Endothelial cell (in vitro differentiated cells): ENCODE measurements around the gene FMO3. TPM values are rescaled to one million over a fixed set of nuclear protein-coding genes. Genes with fewer than 3 reads are reported as not detected.

Experiments used
- DNase-seq: peaks from one replicate; pipeline ENCODE4 v3.0.0; 2021; ENCODE audit warnings: low spot score
- H3K27ac Mint-ChIP-seq: one replicate; pipeline ENCODE4 v1.8.0; 2021; ENCODE audit warnings: mixed read lengths, inconsistent platforms; ENCODE audit not compliant: unreplicated experiment
- H3K27me3 Mint-ChIP-seq: one replicate; pipeline ENCODE4 v1.8.0; 2021; ENCODE audit warnings: mild to moderate bottlenecking, moderate library complexity, mixed read lengths, inconsistent platforms; ENCODE audit not compliant: unreplicated experiment
- H3K36me3 Mint-ChIP-seq: one replicate; pipeline ENCODE4 v1.8.0; 2021; ENCODE audit warnings: mild to moderate bottlenecking, low read depth, mixed read lengths, inconsistent platforms; ENCODE audit not compliant: unreplicated experiment
- H3K4me1 Mint-ChIP-seq: one replicate; pipeline ENCODE4 v1.8.0; 2021; ENCODE audit warnings: mild to moderate bottlenecking, mixed read lengths, inconsistent platforms; ENCODE audit not compliant: unreplicated experiment
- H3K4me3 Mint-ChIP-seq: one replicate; pipeline ENCODE4 v1.8.0; 2021; ENCODE audit warnings: mild to moderate bottlenecking, mixed read lengths, inconsistent platforms; ENCODE audit not compliant: unreplicated experiment
- H3K9me3 Mint-ChIP-seq: one replicate; pipeline ENCODE4 v1.8.0; 2021; ENCODE audit warnings: mixed read lengths, inconsistent platforms; ENCODE audit not compliant: unreplicated experiment
- total RNA-seq: library from RNA; stranded (reverse); fragmentation: NEBNext Ultra II Directional; extraction: Animal tissue kit (Norgen Biotek cat#: 25700); gene quantifications from one replicate; pipeline ENCODE4 v1.2.1, GENCODE V29; 2021; ENCODE audit not compliant: unreplicated experiment
- TF ChIP-seq, protein P1 (sequence below): fragments of 200-600 bp; sonication (generic); IDR thresholded peaks from one replicate; pipeline ENCODE4 v1.5.0; 2021; ENCODE audit warnings: antibody characterized with exemption; ENCODE audit not compliant: unreplicated experiment

Gene FMO3
- total RNA-seq, 1 donor from 2014 or later: not detected

GRCh38 chr1:171082606-171083005 is 8.1 kb upstream of the FMO3 start:
- H3K9me3 Mint-ChIP-seq: no peaks in the 10 kb centered on the region
- H3K36me3 Mint-ChIP-seq: no peaks in the 10 kb centered on the region
- TF ChIP-seq, protein P1, sequence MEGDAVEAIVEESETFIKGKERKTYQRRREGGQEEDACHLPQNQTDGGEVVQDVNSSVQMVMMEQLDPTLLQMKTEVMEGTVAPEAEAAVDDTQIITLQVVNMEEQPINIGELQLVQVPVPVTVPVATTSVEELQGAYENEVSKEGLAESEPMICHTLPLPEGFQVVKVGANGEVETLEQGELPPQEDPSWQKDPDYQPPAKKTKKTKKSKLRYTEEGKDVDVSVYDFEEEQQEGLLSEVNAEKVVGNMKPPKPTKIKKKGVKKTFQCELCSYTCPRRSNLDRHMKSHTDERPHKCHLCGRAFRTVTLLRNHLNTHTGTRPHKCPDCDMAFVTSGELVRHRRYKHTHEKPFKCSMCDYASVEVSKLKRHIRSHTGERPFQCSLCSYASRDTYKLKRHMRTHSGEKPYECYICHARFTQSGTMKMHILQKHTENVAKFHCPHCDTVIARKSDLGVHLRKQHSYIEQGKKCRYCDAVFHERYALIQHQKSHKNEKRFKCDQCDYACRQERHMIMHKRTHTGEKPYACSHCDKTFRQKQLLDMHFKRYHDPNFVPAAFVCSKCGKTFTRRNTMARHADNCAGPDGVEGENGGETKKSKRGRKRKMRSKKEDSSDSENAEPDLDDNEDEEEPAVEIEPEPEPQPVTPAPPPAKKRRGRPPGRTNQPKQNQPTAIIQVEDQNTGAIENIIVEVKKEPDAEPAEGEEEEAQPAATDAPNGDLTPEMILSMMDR: no peak
- no peaks in the 10 kb centered on the region for H3K4me1 Mint-ChIP-seq
- no peaks in the 10 kb centered on the region for H3K27me3 Mint-ChIP-seq
- no peak overlapping the region for H3K27ac Mint-ChIP-seq
- DNase-seq: no peak
- no peak overlapping the region for H3K4me3 Mint-ChIP-seq

GRCh38 chr1:171083222-171083621 is 7.5 kb upstream of the FMO3 start:
- Mint-ChIP-seq H3K27ac (no peak overlapping the region), H3K36me3 (no peaks in the 10 kb centered on the region), H3K4me1 (no peaks in the 10 kb centered on the region), H3K4me3 (no peak overlapping the region), H3K9me3 (no peaks in the 10 kb centered on the region), H3K27me3 (no peaks in the 10 kb centered on the region)
- TF ChIP-seq, protein P1: no peak
- no peak for DNase-seq

- Mint-ChIP-seq H3K27me3 (no peaks in the 10 kb centered on the region), H3K36me3 (no peaks in the 10 kb centered on the region), H3K4me1 (no peaks in the 10 kb centered on the region), H3K27ac (no peak overlapping the region), H3K4me3 (no peak overlapping the region), H3K9me3 (no peaks in the 10 kb centered on the region)
- no peak for DNase-seq
- TF ChIP-seq, protein P1: no peak
These were observed 6.6 kb upstream of the FMO3 start for GRCh38 chr1:171084091-171084490.

- no peaks in the 10 kb centered on the region for H3K9me3 Mint-ChIP-seq
- TF ChIP-seq, protein P1: no peak
- H3K36me3 Mint-ChIP-seq: no peaks in the 10 kb centered on the region
- no peak for DNase-seq
- no peaks in the 10 kb centered on the region for H3K27me3 Mint-ChIP-seq
- no peaks in the 10 kb centered on the region for H3K4me1 Mint-ChIP-seq
- H3K4me3 Mint-ChIP-seq: no peak overlapping the region
- no peak overlapping the region for H3K27ac Mint-ChIP-seq
These were observed 5.8 kb upstream of the FMO3 start for GRCh38 chr1:171084870-171085269.

DNA sequence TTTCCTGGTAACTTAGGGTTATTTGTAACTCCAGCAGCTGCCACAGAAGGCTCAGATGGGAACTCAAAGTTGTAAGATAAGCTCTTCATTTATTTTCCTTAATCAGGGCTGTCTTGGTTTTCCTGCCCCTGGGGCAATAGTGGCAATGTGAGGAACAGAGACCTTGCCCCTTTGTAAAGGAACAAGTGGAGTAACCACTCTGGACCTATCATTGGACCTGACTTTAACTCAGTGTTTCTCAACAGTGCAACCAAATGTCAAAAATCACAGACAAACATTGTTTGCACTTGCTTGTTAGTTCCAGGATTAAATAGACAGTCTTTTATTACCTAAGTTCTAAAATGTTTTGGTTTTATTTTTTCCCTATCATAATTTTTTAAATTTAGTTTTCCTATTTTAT is 2.8 kb upstream of the FMO3 start:
- TF ChIP-seq, protein P1: no peak
- peaks cover 3% of the 10 kb centered on the region for H3K27me3 Mint-ChIP-seq
- H3K27ac Mint-ChIP-seq: no peak overlapping the region
- no peaks in the 10 kb centered on the region for H3K36me3 Mint-ChIP-seq
- no peaks in the 10 kb centered on the region for H3K4me1 Mint-ChIP-seq
- no peak for DNase-seq
- H3K9me3 Mint-ChIP-seq: no peaks in the 10 kb centered on the region
- H3K4me3 Mint-ChIP-seq: no peak overlapping the region
